H1 (cell line): ENCODE results near the gene NTN1. TPM values are rescaled to one million over a fixed set of nuclear protein-coding genes. Genes with fewer than 3 reads are reported as not detected.

ENCODE experiments used
- CTCF ChIA-PET: fragments of 300-600 bp; sonication (Branson Sonifier 250); formaldehyde crosslinking; loops from one replicate; lab custom pipeline; 2021; ENCODE audit not compliant: partially characterized antibody; lab: Charles Lee
- POLR2A ChIA-PET: fragments of 300-600 bp; sonication (Branson Sonifier 250); formaldehyde crosslinking; loops from one replicate; lab custom pipeline; 2021; ENCODE audit warnings: inconsistent platforms; ENCODE audit not compliant: partially characterized antibody; lab: Charles Lee
- DNase-seq, 2 experiments: peaks; one replicate each; pipeline versions ENCODE4 v3.0.0 to v3.0.0-alpha.2; 2010 to 2022; ENCODE audit warnings: low spot score in 2 of 2, low read depth in 1 of 2, mixed read lengths in 1 of 2
- FAIRE-seq: peaks from 2 replicates; lab custom pipeline; 2011; peaks lifted over from hg19 to GRCh38; lab: Jason Lieb, UNC
- H2AFZ ChIP-seq: 2 replicates; pipeline ENCODE4 v1.8.1; 2012; ENCODE audit warnings: low read length, inconsistent platforms
- H2AK5ac ChIP-seq: 2 replicates; pipeline ENCODE4 v1.6.1; 2013; ENCODE audit warnings: low read depth, low read length
- H2BK120ac ChIP-seq: replicated peaks from 2 replicates; pipeline ENCODE3; 2013; ENCODE audit warnings: low read depth, low read length, inconsistent platforms
- H2BK12ac ChIP-seq: 2 replicates; pipeline ENCODE4 v1.6.1; 2013; ENCODE audit warnings: low read depth, low read length
- H2BK15ac ChIP-seq: 2 replicates; pipeline ENCODE4 v1.6.1; 2013; ENCODE audit warnings: low read length
- H2BK20ac ChIP-seq: 2 replicates; pipeline ENCODE4 v1.6.1; 2013; ENCODE audit warnings: low read length
- H2BK5ac ChIP-seq: 2 replicates; pipeline ENCODE4 v1.6.1; 2013; ENCODE audit warnings: low read depth, low read length
- H3K14ac ChIP-seq: 2 replicates; pipeline ENCODE4 v1.6.1; 2013; ENCODE audit warnings: inconsistent platforms; ENCODE audit not compliant: insufficient read length
- H3K18ac ChIP-seq: 2 replicates; pipeline ENCODE4 v1.6.1; 2013; ENCODE audit warnings: low read length; ENCODE audit errors: extremely low read depth
- H3K23ac ChIP-seq: 2 replicates; pipeline ENCODE4 v1.6.1; 2013; ENCODE audit warnings: inconsistent platforms; ENCODE audit not compliant: insufficient read length
- H3K23me2 ChIP-seq: 2 replicates; pipeline ENCODE4 v1.6.1; 2013; ENCODE audit warnings: low read depth, low read length
- H3K27ac ChIP-seq: 2 replicates; pipeline ENCODE4 v1.6.1; 2011; ENCODE audit warnings: low read depth, low read length, inconsistent platforms
- H3K27me3 ChIP-seq, 4 experiments: replicated peaks in 1 of 4; 1 replicate in 1 of 4; 2 replicates in 3 of 4; pipeline versions ENCODE4 v1.6.1 to v1.8.1; 2011 to 2013; ENCODE audit warnings: low read length in 3 of 4, mild to moderate bottlenecking in 3 of 4, inconsistent platforms in 2 of 4, mixed read lengths in 2 of 4, moderate library complexity in 1 of 4; ENCODE audit not compliant: control insufficient read depth in 3 of 4, insufficient read depth in 3 of 4; ENCODE audit errors: extremely low read depth in 1 of 4
- H3K36me3 ChIP-seq, 4 experiments: 2 replicates each; pipeline versions ENCODE4 v1.6.1 to v1.8.1; 2011 to 2013; ENCODE audit warnings: mild to moderate bottlenecking in 4 of 4, low read length in 3 of 4, moderate library complexity in 2 of 4, control low read depth in 1 of 4, inconsistent platforms in 1 of 4; ENCODE audit not compliant: insufficient read depth in 4 of 4, control insufficient read depth in 2 of 4
- H3K4ac ChIP-seq: replicated peaks from 2 replicates; pipeline ENCODE3; 2013; ENCODE audit warnings: low read length, low read depth, mixed read lengths, inconsistent platforms; ENCODE audit not compliant: insufficient read length
- H3K4me1 ChIP-seq, 4 experiments: replicated peaks in 1 of 4; 1 replicate in 1 of 4; 2 replicates in 3 of 4; pipeline versions ENCODE4 v1.6.1 to v1.8.1; 2011 to 2013; ENCODE audit warnings: low read length in 3 of 4, inconsistent platforms in 2 of 4, mixed read lengths in 1 of 4; ENCODE audit not compliant: insufficient read depth in 4 of 4, control insufficient read depth in 3 of 4
- H3K4me2 ChIP-seq, 2 experiments: 2 replicates each; pipeline versions ENCODE4 v1.6.1 to v1.8.1; 2011 to 2013; ENCODE audit warnings: low read depth in 2 of 2, low read length in 2 of 2, control low read depth in 1 of 2, inconsistent platforms in 1 of 2, mild to moderate bottlenecking in 1 of 2; ENCODE audit not compliant: insufficient read depth in 1 of 2
- H3K4me3 ChIP-seq, 4 experiments: fragments of 200-600, 300-600 bp in 1 of 4; sonication (generic), shearing (Covaris generic), sonication (Bioruptor Twin) in 1 of 4; 2 replicates each; pipeline versions ENCODE4 v1.5.1 to v1.8.1; 2011 to 2016; ENCODE audit warnings: low read length in 4 of 4, low read depth in 3 of 4, control low read depth in 2 of 4, inconsistent platforms in 2 of 4, mild to moderate bottlenecking in 2 of 4, mixed read lengths in 1 of 4, moderate library complexity in 1 of 4; ENCODE audit not compliant: insufficient read depth in 2 of 4; ENCODE audit errors: extremely low read depth in 1 of 4
- H3K56ac ChIP-seq: replicated peaks from 2 replicates; pipeline ENCODE3; 2013; ENCODE audit warnings: low read depth, mild to moderate bottlenecking, mixed read lengths, low read length, inconsistent platforms; ENCODE audit not compliant: insufficient read length
- H3K79me1 ChIP-seq: 2 replicates; pipeline ENCODE4 v1.6.1; 2013; ENCODE audit warnings: low read depth, low read length, control low read depth
- H3K79me2 ChIP-seq, 2 experiments: 2 replicates each; pipeline versions ENCODE4 v1.6.1 to v1.8.1; 2012 to 2013; ENCODE audit warnings: low read length in 2 of 2, mild to moderate bottlenecking in 2 of 2, inconsistent platforms in 1 of 2; ENCODE audit not compliant: insufficient read depth in 2 of 2, control insufficient read depth in 1 of 2
- H3K9ac ChIP-seq, 4 experiments: replicated peaks in 1 of 4; 1 replicate in 1 of 4; 2 replicates in 3 of 4; pipeline versions ENCODE4 v1.6.1 to v1.8.1; 2011 to 2013; ENCODE audit warnings: low read depth in 3 of 4, low read length in 3 of 4, control low read depth in 2 of 4, mild to moderate bottlenecking in 2 of 4, moderate library complexity in 2 of 4, inconsistent platforms in 1 of 4; ENCODE audit errors: extremely low read depth in 1 of 4
- H3K9me3 ChIP-seq, 2 experiments: 2 replicates each; pipeline versions ENCODE4 v1.6.1 to v1.8.1; 2012 to 2013; ENCODE audit warnings: mild to moderate bottlenecking in 2 of 2, moderate library complexity in 2 of 2, control low read depth in 1 of 2, inconsistent platforms in 1 of 2, low read depth in 1 of 2, low read length in 1 of 2, mixed read lengths in 1 of 2; ENCODE audit not compliant: insufficient read depth in 2 of 2
- H4K20me1 ChIP-seq, 2 experiments: replicated peaks in 1 of 2; 2 replicates each; pipeline versions ENCODE3 to v1.8.1; 2011 to 2013; ENCODE audit warnings: inconsistent platforms in 2 of 2, low read length in 2 of 2, mild to moderate bottlenecking in 1 of 2; ENCODE audit not compliant: insufficient read depth in 2 of 2, control insufficient read depth in 1 of 2
- H4K5ac ChIP-seq: 2 replicates; pipeline ENCODE4 v1.6.1; 2013; ENCODE audit warnings: low read length, low read depth, mixed read lengths, inconsistent platforms; ENCODE audit not compliant: insufficient read length
- H4K8ac ChIP-seq: 2 replicates; pipeline ENCODE4 v1.8.0; 2013; ENCODE audit warnings: mild to moderate bottlenecking, moderate library complexity, low read length, inconsistent platforms; ENCODE audit not compliant: insufficient read depth; ENCODE audit errors: extremely low read depth
- H4K91ac ChIP-seq: replicated peaks from 2 replicates; pipeline ENCODE3; 2013; ENCODE audit warnings: low read length, mixed read lengths, inconsistent platforms; ENCODE audit not compliant: insufficient read length
- CBX8 ChIP-seq: fragments of 300-800, 300-1000 bp; sonication (generic); IDR thresholded peaks from 2 replicates; pipeline ENCODE4 v1.7.1; 2016; ENCODE audit warnings: low read depth, low read length, borderline replicate concordance
- EGR1 ChIP-seq: IDR thresholded peaks from 2 replicates; pipeline ENCODE4 v1.6.1; 2011; ENCODE audit warnings: low read depth, low read length, borderline replicate concordance
- GTF2F1 ChIP-seq: IDR thresholded peaks from 2 replicates; pipeline ENCODE4 v1.6.1; 2012; ENCODE audit warnings: low read depth, low read length, improper control_type of control experiment, borderline replicate concordance
- KDM5A ChIP-seq: fragments of 200-600 bp; IDR thresholded peaks from 2 replicates; pipeline ENCODE4 v1.7.1; 2012; ENCODE audit warnings: mild to moderate bottlenecking, low read length, inconsistent platforms, mixed read lengths
- WGBS, 2 experiments: shearing (Covaris generic) in 1 of 2; methylation state at CpG; one replicate each; pipeline versions ENCODE4 v1.1.6 to v1.1.7; 2013 to 2015; ENCODE audit warnings: low lambda C conversion rate in 2 of 2, mixed read lengths in 2 of 2, inconsistent platforms in 1 of 2, low coverage in 1 of 2, missing lambda C conversion rate in 1 of 2; ENCODE audit not compliant: insufficient replicate concordance in 2 of 2, insufficient coverage in 1 of 2, insufficient read length in 1 of 2; ENCODE audit errors: extremely low coverage in 1 of 2, missing lambda C conversion rate in 1 of 2; 5-methylcytosine and 5-hydroxymethylcytosine counted together
- polyA plus RNA-seq, 7 experiments: library from polyadenylated mRNA; depleted of rRNA in 3 of 7; stranded (reverse) in 5 of 7; unstranded in 2 of 7; fragments of >200 nt in 5 of 7; fragments of 200-250 nt in 2 of 7; gene quantifications; 1 replicate in 5 of 7; 2 replicates in 1 of 7; 4 replicates in 1 of 7; pipeline versions ENCODE4 v1.2.1 to v1.2.3, GENCODE V29; 2011 to 2013; ENCODE audit warnings: missing spikeins in 2 of 7, mixed read lengths in 2 of 7
- total RNA-seq: library from RNA; stranded (reverse); fragmentation: NEBNext Ultra II Directional; extraction: Animal tissue kit (Norgen Biotek cat#: 25700); gene quantifications from 2 replicates; pipeline ENCODE4 v1.2.1, GENCODE V29; 2021

Gene NTN1
- total and polyA plus RNA-seq, 2 of the 8 experiments (the other 6 are each of a cell fraction or from before 2014, with no cell fraction given): 2.0 to 2.3 TPM

DNA sequence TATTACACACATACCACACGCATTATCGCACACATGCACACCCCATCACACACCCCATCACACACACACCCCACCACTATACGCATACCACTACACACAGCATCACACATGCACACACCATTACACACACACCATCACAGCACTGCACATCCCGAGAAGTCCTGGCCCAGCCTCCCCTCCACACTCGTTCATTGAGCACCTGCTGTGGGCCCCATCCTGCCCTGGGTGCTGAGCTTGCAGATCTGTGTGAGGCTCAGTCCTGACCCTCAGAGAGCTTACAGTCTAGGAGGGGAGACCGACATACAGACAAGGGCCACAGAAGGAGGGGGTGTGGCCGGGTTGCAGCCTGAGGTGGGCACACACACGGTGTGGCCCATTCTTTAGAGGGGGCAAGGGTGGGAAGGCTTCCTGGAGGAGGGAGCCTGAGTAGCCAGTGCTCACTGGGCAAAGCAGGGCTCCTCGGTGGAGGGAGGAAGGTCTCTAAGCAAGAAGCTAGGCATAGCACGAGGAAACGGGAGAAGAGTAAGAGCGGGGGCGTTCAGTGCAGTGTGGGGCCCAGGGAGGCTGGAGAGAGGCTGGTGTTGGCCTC lies 206.6 kb downstream of the NTN1 start:
- peak overlapping the region; percentile 98 for H4K91ac ChIP-seq
- no peak overlapping the region for H2BK5ac ChIP-seq
- no peaks in the 10 kb centered on the region for H3K79me1 ChIP-seq
- H3K4me1 ChIP-seq: peaks cover 0 to 15% (median 7%) of the 10 kb centered on the region in 4 experiments; a peak in 6 of 7 replicates
- FAIRE-seq: no peak
- H3K4ac ChIP-seq: no peak overlapping the region
- no peak overlapping the region for H3K27ac ChIP-seq
- H4K8ac ChIP-seq: peak overlapping the region; percentile 22
- no peak overlapping the region for H2BK12ac ChIP-seq
- no peak overlapping the region for H4K5ac ChIP-seq
- H2AFZ ChIP-seq: no peak overlapping the region
- H2BK15ac ChIP-seq: peak overlapping the region; percentile 3; the same call in 1 of the 2 replicates
- peaks cover 12% of the 10 kb centered on the region for H3K23me2 ChIP-seq
- no peak overlapping the region for H2BK120ac ChIP-seq
- H3K9ac ChIP-seq: no peak overlapping the region
- H4K20me1 ChIP-seq: peaks cover 0 to 17% of the 10 kb centered on the region in 2 experiments
- WGBS, 2 experiments: 85 to 100% methylated on average over 2 to 13 of the region's 13 CpGs
- H3K4me3 ChIP-seq: no peak overlapping the region
- CTCF ChIA-PET: interaction anchor here (0.8 to 1.3 kb wide), 5 partner anchors 9 to 65 kb away, joined by 3 to 4 read pairs (median 3); no protein-coding TSS in a partner anchor
- no peak overlapping the region for H3K14ac ChIP-seq
- no peaks in the 10 kb centered on the region for H3K9me3 ChIP-seq
- peak overlapping the region; percentile 91; the same call in 1 of the 2 replicates for H2AK5ac ChIP-seq
- no peak overlapping the region for H3K23ac ChIP-seq
- H2BK20ac ChIP-seq: no peak overlapping the region
- peaks cover 0 to 6% (median 0%) of the 10 kb centered on the region in 4 experiments; a peak in 1 of 8 replicates for H3K36me3 ChIP-seq
- TF ChIP-seq CBX8: no peak
- no peak for TF ChIP-seq GTF2F1
- TF ChIP-seq EGR1: no peak
- TF ChIP-seq KDM5A: no peak
- POLR2A ChIA-PET: no interaction called here
- H3K4me2 ChIP-seq: no peak overlapping the region
- peaks cover 0 to 2% (median 0%) of the 10 kb centered on the region in 4 experiments; a peak in 2 of 7 replicates for H3K27me3 ChIP-seq
- H3K56ac ChIP-seq: no peak overlapping the region
- H3K18ac ChIP-seq: no peak overlapping the region
- no peaks in the 10 kb centered on the region for H3K79me2 ChIP-seq
- DNase-seq: no peak
